Pancreas (tissue), 10 donors: ENCODE measurements around the gene TRH. TPM values are rescaled to one million over a fixed set of nuclear protein-coding genes. Genes with fewer than 3 reads are reported as not detected.

Source experiments
- ATAC-seq, 4 donors: fragments of 200-7000 bp; cut with Tn5 transposase; one replicate each; pipeline versions ENCODE4 v1.8.0 to v1.9.1; 2020; ENCODE audit warnings: mild to moderate bottlenecking in 4 of 4, moderate library complexity in 4 of 4
- DNase-seq, 6 donors: peaks; one replicate each; pipeline ENCODE4 v3.0.0-alpha.2; 2020
- FAIRE-seq: peaks from 2 replicates; lab custom pipeline; 2012; peaks lifted over from hg19 to GRCh38; lab: Jason Lieb, UNC
- H3K27ac ChIP-seq, 4 donors: fragments of 200-600 bp; sonication (generic); 1 replicate in 3 of 4; 2 replicates in 1 of 4; pipeline versions ENCODE4 v1.5.0 to v1.8.0; 2020
- H3K27me3 ChIP-seq, 4 donors: fragments of 200-600 bp; one replicate each; pipeline ENCODE4 v1.8.0; 2021
- H3K36me3 ChIP-seq, 3 donors: fragments of 200-600 bp; sonication (generic) in 1 of 3; one replicate each; pipeline versions ENCODE4 v1.5.0 to v1.8.0; 2020 to 2021
- H3K4me1 ChIP-seq, 3 donors: fragments of 200-600 bp; one replicate each; pipeline ENCODE4 v1.8.0; 2021
- H3K4me3 ChIP-seq, 4 donors: fragments of 200-600 bp; sonication (generic) in 2 of 4; one replicate each; pipeline versions ENCODE4 v1.5.0 to v1.8.0; 2020 to 2021
- H3K9me3 ChIP-seq, 4 donors: fragments of 200-600 bp; one replicate each; pipeline ENCODE4 v1.8.0; 2021
- CTCF ChIP-seq, 4 donors: fragments of 200-600 bp; sonication (generic) in 3 of 4; IDR thresholded peaks; one replicate each; pipeline versions ENCODE4 v1.5.0 to v1.8.0; 2021; ENCODE audit warnings: antibody characterized with exemption in 4 of 4
- WGBS, 2 donors: extraction: QIAGEN DNeasy Blood & Tissue Kit; methylation state at CpG; one replicate each; pipeline ENCODE4 v1.1.7; 2013; 5-methylcytosine and 5-hydroxymethylcytosine counted together
- intact Hi-C, 3 donors: fragments of 100-400 bp; cut with DNase I; formaldehyde crosslinking; loops; one replicate each; pipeline versions ENCODE4 v1.11.1 to v1.14.2; 2022
- polyA plus RNA-seq, 2 donors: library from polyadenylated mRNA; stranded (reverse); fragments of 200-250 nt; gene quantifications; one replicate each; pipeline ENCODE4 v1.2.3, GENCODE V29; 2013
- total RNA-seq, 6 donors: library from RNA; stranded (reverse); fragmentation: NEBNext Ultra II Directional in 4 of 6; extraction: Animal tissue kit (Norgen Biotek cat#: 25700) in 4 of 6; gene quantifications; one replicate each; pipeline versions ENCODE4 v1.2.1 to v1.2.4, GENCODE V29; 2021 to 2023
- donor health status: healthy with polysubstance abuse.
- donor health status: DM: no; HTN: no; CAD: no; lungs with moderate emphysema.
- donor health status: DM: no; HTN: no; CAD: no.
- donor health status: control.
- donor health status: control.
- donor health status: Bipolar disorder and iron deficiency.
- donor health status: DM: yes; HTN: yes; CAD: no.
- donor health status: DM: no; HTN: no; CAD: no.
- donor health status: DM: no; HTN: no; CAD: no.
- donor health status: DM: yes; HTN: yes; CAD: no.

Gene TRH
- total and polyA plus RNA-seq, 8 donors = not detected

- 3 to 5% methylated on average over 70 to 71 of the region's 71 CpGs for WGBS, 2 donors
- no peak for FAIRE-seq
- peaks cover 0 to 25% (median 7%) of the 10 kb centered on the region in 4 donors for H3K27me3 ChIP-seq
- TF ChIP-seq CTCF (IDR thresholded peaks at IDR 0.05) = no peak
- DNase-seq = peak in 3 of 6 donors; percentile 10 to 65 (median 62)
- H3K4me1 ChIP-seq = peaks cover 0 to 11% (median 0%) of the 10 kb centered on the region in 3 donors
- H3K4me3 ChIP-seq = peak overlapping the region in 1 of 4 donors; percentile 28
- intact Hi-C loops = no loop called here
- no peak overlapping the region for H3K27ac ChIP-seq
- ATAC-seq = peak in 3 of 4 donors; percentile 60 to 71 (median 63)
- H3K9me3 ChIP-seq = no peaks in the 10 kb centered on the region
- no peaks in the 10 kb centered on the region for H3K36me3 ChIP-seq
Observed at GRCh38 chr3:129974833-129975704, 549 bp downstream of the TRH start.

GRCh38 chr3:129975705-129976048, 1.2 kb downstream of the TRH start:
- intact Hi-C loops = no loop called here
- ATAC-seq (peak in 2 of 4 donors; percentile 46 to 47), FAIRE-seq (no peak)

GRCh38 chr3:129976286-129976685, 1.8 kb downstream of the TRH start:
- H3K9me3 ChIP-seq = no peaks in the 10 kb centered on the region
- peaks cover 0 to 25% (median 7%) of the 10 kb centered on the region in 4 donors for H3K27me3 ChIP-seq
- H3K27ac ChIP-seq = no peak overlapping the region
- WGBS, 2 donors = 65% methylated on average over 4 of the region's 4 CpGs
- H3K4me3 ChIP-seq = no peak overlapping the region
- no peak for DNase-seq
- no peak for FAIRE-seq
- intact Hi-C loops = no loop called here
- TF ChIP-seq CTCF (IDR thresholded peaks at IDR 0.05) = no peak
- H3K36me3 ChIP-seq = no peaks in the 10 kb centered on the region
- peaks cover 0 to 11% (median 0%) of the 10 kb centered on the region in 3 donors for H3K4me1 ChIP-seq
- ATAC-seq = no peak

More at GRCh38 chr3:129975705-129976048, 1.2 kb downstream of the TRH start:
- Histone ChIP-seq H3K36me3 (no peaks in the 10 kb centered on the region), H3K27me3 (peaks cover 0 to 25% (median 7%) of the 10 kb centered on the region in 4 donors), H3K27ac (no peak overlapping the region), H3K9me3 (no peaks in the 10 kb centered on the region), H3K4me3 (peak overlapping the region in 1 of 4 donors; percentile 28), H3K4me1 (peaks cover 0 to 11% (median 0%) of the 10 kb centered on the region in 3 donors)
- TF ChIP-seq CTCF (IDR thresholded peaks at IDR 0.05) = no peak
- 5 to 7% methylated on average over 27 of the region's 27 CpGs for WGBS, 2 donors
- DNase-seq = peak in 1 of 6 donors; percentile 58

- H3K9me3 ChIP-seq = no peaks in the 10 kb centered on the region
- intact Hi-C loops = no loop called here
- H3K4me1 ChIP-seq = peaks cover 0 to 11% (median 0%) of the 10 kb centered on the region in 3 donors
- no peaks in the 10 kb centered on the region for H3K36me3 ChIP-seq
- H3K4me3 ChIP-seq = no peak overlapping the region
- no peak overlapping the region for H3K27ac ChIP-seq
- ATAC-seq (no peak), FAIRE-seq (no peak), DNase-seq (no peak)
- peaks cover 0 to 25% (median 7%) of the 10 kb centered on the region in 4 donors for H3K27me3 ChIP-seq
- WGBS, 2 donors = 58 to 78% methylated on average over 2 of the region's 2 CpGs
- no peak for TF ChIP-seq CTCF (IDR thresholded peaks at IDR 0.05)
Observed at GRCh38 chr3:129978123-129978522, 3.6 kb downstream of the TRH start.

GRCh38 chr3:129979905-129980304, 5.4 kb downstream of the TRH start:
- ATAC-seq (no peak), DNase-seq (no peak), FAIRE-seq (no peak)
- H3K4me1 ChIP-seq = peaks cover 0 to 7% (median 0%) of the 10 kb centered on the region in 3 donors
- H3K36me3 ChIP-seq = no peaks in the 10 kb centered on the region
- peaks cover 0 to 19% (median 5%) of the 10 kb centered on the region in 4 donors for H3K27me3 ChIP-seq
- H3K27ac ChIP-seq = no peak overlapping the region
- no peak overlapping the region for H3K4me3 ChIP-seq
- intact Hi-C loops = no loop called here
- 65 to 73% methylated on average over 5 of the region's 5 CpGs for WGBS, 2 donors
- no peak for TF ChIP-seq CTCF (IDR thresholded peaks at IDR 0.05)
- no peaks in the 10 kb centered on the region for H3K9me3 ChIP-seq
